Lower leg skin (tissue), 3 donors: ENCODE data around the gene FOXP1.

Experiments
- CTCF ChIP-seq, 3 donors: fragments of 450-650 bp; IDR thresholded peaks; one replicate each; pipeline ENCODE4 v1.5.1; 2016; ENCODE audit warnings: antibody characterized with exemption in 3 of 3, mild to moderate bottlenecking in 3 of 3, moderate library complexity in 2 of 3
- POLR2A ChIP-seq, 2 donors: fragments of 450-650 bp; IDR thresholded peaks; one replicate each; pipeline ENCODE4 v1.6.1; 2016 to 2017; ENCODE audit warnings: antibody characterized with exemption in 2 of 2, mild to moderate bottlenecking in 1 of 2, moderate library complexity in 1 of 2

- TF ChIP-seq CTCF (IDR thresholded peaks at IDR 0.05) (no peak), POLR2A (IDR thresholded peaks at IDR 0.05) (no peak)
These were observed 79.1 kb downstream of the FOXP1 start for GRCh38 chr3:71504250-71505036.
